Colonic mucosa (tissue), 4 donors: ENCODE data around the gene RAB11FIP4. TPM values are rescaled to one million over a fixed set of nuclear protein-coding genes. Genes with fewer than 3 reads are reported as not detected.

Experiments used
- DNase-seq: peaks from one replicate; pipeline ENCODE4 v3.0.0-alpha.2; 2020
- H3K27ac ChIP-seq: fragments of 200-600 bp; one replicate; pipeline ENCODE4 v1.8.0; 2021
- H3K27me3 ChIP-seq: fragments of 200-600 bp; one replicate; pipeline ENCODE4 v1.8.0; 2021
- H3K36me3 ChIP-seq: fragments of 200-600 bp; one replicate; pipeline ENCODE4 v1.8.0; 2021
- H3K4me1 ChIP-seq: fragments of 200-600 bp; one replicate; pipeline ENCODE4 v1.8.0; 2021; ENCODE audit warnings: mild to moderate bottlenecking
- H3K4me3 ChIP-seq: fragments of 200-600 bp; one replicate; pipeline ENCODE4 v1.8.0; 2021
- H3K9ac ChIP-seq, 2 donors: one replicate each; pipeline ENCODE4 v1.7.0; 2013; ENCODE audit warnings: control low read depth in 2 of 2, low read depth in 2 of 2, low read length in 2 of 2
- H3K9me3 ChIP-seq: fragments of 200-600 bp; one replicate; pipeline ENCODE4 v1.8.0; 2021
- CTCF ChIP-seq: fragments of 200-600 bp; IDR thresholded peaks from one replicate; pipeline ENCODE4 v1.8.0; 2022; ENCODE audit warnings: antibody characterized with exemption, mild to moderate bottlenecking
- intact Hi-C: fragments of 100-400 bp; cut with DNase I; formaldehyde crosslinking; loops from one replicate; pipeline ENCODE4 v1.14.1; 2022
- total RNA-seq, 2 donors: library from RNA; stranded (reverse); fragmentation: NEBNext Ultra II Directional in 1 of 2; extraction: Animal tissue kit (Norgen Biotek cat#: 25700) in 1 of 2; gene quantifications; one replicate each; pipeline ENCODE4 v1.2.1, GENCODE V29; 2021
- donor health status: healthy.
- donor health status: DM: no; HTN: no; CAD: no.
- donor health status: DM: no; HTN: no; CAD: no.

RAB11FIP4 gene
- total RNA-seq, 2 donors from 2014 or later, result 41.5 to 46.0 TPM

DNA sequence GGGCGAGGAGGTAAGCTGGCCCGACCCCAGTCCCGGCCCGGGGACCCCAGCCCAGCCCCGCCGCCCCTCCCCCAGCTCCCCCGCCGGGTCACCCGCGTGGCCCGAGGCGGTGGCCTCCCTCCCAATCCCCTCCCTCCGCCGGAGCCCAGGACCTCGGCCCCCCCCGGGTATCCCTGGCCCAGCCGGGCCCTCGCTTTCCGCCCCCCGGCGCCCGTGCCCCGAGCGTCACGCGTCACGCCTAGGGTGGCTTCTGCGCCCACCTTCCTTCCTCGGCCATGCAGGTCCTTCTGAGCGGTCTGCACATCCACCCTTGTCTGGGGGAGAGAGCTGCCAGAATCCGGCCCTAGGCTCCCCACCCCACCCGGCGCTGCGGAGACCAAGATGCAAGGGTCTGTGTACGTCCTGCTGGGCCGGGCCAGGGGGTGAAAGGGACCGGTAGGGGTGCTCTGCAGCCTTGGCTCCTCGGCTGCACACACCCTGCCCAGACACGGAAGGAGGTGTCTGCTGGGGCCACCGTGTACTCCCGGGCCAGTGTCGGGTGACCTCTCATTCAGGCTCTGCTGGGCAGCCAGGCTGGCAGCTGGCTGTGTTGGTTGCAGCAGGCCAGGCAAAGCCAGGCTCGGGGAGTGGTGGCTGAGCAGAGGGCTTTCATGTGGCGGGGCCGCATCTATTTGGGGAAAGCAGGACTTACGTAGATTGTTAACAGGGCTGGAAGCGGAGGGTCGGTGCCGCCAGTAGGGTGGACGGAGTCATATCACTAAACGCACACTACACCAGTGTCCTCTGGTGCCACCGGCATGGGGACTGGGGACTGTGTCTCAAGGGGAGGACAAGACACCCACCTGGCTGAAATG is 754 bp downstream of the RAB11FIP4 start:
- no peaks in the 10 kb centered on the region for H3K36me3 ChIP-seq
- no peaks in the 10 kb centered on the region for H3K4me1 ChIP-seq
- intact Hi-C loops, result no loop called here
- H3K4me3 ChIP-seq, result peak overlapping the region; percentile 25
- DNase-seq, result no peak
- H3K9ac ChIP-seq, result no peak overlapping the region
- no peak overlapping the region for H3K27ac ChIP-seq
- TF ChIP-seq CTCF, result no peak
- H3K27me3 ChIP-seq, result peaks cover 33% of the 10 kb centered on the region
- H3K9me3 ChIP-seq, result no peaks in the 10 kb centered on the region

DNA sequence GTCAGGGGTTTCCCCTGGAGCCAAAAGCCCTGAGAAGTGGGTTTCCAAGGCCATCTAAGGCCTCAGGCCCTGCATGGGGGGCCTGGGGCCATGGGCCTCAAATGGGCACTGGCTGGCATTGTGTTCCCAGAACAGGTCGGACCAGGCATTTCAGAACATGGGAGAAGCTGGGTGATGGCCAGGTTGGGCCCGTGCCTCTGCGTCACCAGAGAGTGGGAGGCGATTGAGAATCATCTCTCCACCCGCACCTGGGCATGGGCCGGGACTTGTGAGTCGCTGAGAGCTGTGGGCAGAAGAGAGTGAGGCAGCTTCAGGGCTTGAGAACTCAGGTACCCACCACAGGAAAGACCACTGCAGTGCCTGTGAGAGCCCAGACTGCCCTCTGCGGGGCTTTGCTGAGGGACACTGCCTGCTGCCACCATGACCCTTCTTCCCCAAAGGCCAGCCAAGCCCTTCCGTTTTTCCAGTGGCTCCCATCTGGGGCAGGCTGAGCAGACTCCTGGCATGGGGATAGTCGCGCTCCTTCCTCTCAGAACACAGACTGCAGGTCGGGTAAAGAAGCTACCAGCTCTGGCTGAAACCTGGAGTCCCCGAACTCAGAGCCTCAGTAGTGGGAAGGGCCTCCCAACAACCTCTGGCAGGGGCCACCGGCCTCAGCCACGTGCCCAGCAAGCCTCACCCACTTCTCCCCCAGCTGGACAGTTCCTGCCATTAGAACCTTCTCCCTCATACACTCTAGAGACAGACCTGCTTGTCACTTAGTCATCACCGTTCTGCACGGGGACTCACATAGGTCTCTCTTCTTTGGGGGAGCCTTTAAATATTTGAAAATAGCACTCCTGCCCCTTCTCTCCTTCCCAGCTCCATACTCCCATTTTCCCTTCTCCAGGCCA is 1.6 kb downstream of the RAB11FIP4 start:
- Histone ChIP-seq H3K27me3 (peaks cover 33% of the 10 kb centered on the region), H3K9me3 (no peaks in the 10 kb centered on the region), H3K36me3 (no peaks in the 10 kb centered on the region), H3K27ac (no peak overlapping the region), H3K4me3 (no peak overlapping the region), H3K4me1 (no peaks in the 10 kb centered on the region), H3K9ac (no peak overlapping the region)
- TF ChIP-seq CTCF, result no peak
- DNase-seq, result no peak
- intact Hi-C loops, result no loop called here

DNA sequence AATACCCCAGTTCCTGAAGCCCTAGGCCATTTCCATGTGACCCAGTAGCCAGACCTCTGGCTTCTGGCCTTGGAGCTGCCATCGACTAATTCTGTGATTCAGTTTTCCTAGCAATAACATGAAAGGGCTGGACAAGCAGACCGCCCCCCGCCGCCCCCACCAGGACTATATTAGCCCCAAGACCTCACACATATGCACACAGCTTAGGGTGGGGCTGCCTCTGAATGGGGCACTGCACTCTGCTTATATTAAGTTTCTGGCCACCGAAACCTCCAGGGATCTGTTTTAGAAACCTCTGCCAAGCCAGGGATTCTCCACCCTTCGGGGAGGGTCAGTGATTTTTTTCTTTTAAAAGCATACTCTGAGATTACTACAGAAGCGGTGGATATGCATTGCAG is 2.3 kb downstream of the RAB11FIP4 start:
- no peak for TF ChIP-seq CTCF
- intact Hi-C loops, result no loop called here
- Histone ChIP-seq H3K36me3 (no peaks in the 10 kb centered on the region), H3K4me1 (no peaks in the 10 kb centered on the region), H3K27ac (no peak overlapping the region), H3K9ac (no peak overlapping the region), H3K9me3 (no peaks in the 10 kb centered on the region), H3K27me3 (peaks cover 33% of the 10 kb centered on the region), H3K4me3 (no peak overlapping the region)
- no peak for DNase-seq

DNA sequence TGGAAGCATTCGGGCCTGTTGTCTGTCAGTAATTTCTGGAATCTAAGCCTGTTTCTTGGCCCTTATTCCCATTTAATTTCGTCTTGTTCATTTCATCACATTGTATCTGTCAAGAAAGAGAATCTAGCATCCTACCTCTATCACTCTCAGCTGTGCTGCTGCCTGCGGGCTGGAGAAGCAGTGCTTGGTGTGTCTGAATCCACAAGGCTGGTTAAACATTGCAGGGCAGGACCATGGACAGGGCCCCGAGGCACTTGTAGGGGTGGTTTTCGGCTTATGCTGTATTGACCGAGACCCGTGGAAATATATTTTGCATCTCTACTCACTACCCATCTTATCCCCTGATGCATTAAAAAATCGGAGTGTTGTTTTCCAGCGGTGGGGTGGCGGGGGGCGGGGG is 3.1 kb downstream of the RAB11FIP4 start:
- H3K27me3 ChIP-seq, result peaks cover 33% of the 10 kb centered on the region
- intact Hi-C loops, result no loop called here
- H3K9me3 ChIP-seq, result no peaks in the 10 kb centered on the region
- H3K4me3 ChIP-seq, result no peak overlapping the region
- H3K27ac ChIP-seq, result no peak overlapping the region
- no peak for TF ChIP-seq CTCF
- no peak overlapping the region for H3K9ac ChIP-seq
- no peaks in the 10 kb centered on the region for H3K36me3 ChIP-seq
- no peaks in the 10 kb centered on the region for H3K4me1 ChIP-seq
- DNase-seq, result peak; percentile 38

GRCh38 chr17:31397256-31397939 is 5.9 kb downstream of the RAB11FIP4 start:
- H3K9ac ChIP-seq, result no peak overlapping the region
- no peaks in the 10 kb centered on the region for H3K4me1 ChIP-seq
- no peak overlapping the region for H3K4me3 ChIP-seq
- intact Hi-C loops, result no loop called here
- H3K36me3 ChIP-seq, result no peaks in the 10 kb centered on the region
- H3K9me3 ChIP-seq, result no peaks in the 10 kb centered on the region
- no peak overlapping the region for H3K27ac ChIP-seq
- H3K27me3 ChIP-seq, result peaks cover 11% of the 10 kb centered on the region
- no peak for DNase-seq
- TF ChIP-seq CTCF, result no peak
